A549 (cell line): Measurements from ENCODE around the gene EVX1. TPM values are rescaled to one million over a fixed set of nuclear protein-coding genes. Genes with fewer than 3 reads are reported as not detected.

ENCODE experiments used
- ATAC-seq, 2 experiments: fragments of 200-7000 bp in 1 of 2; fragments of >200 bp in 1 of 2; cut with Nextera tagmentation in 1 of 2; cut with Tn5 transposase in 1 of 2; 3 replicates each; pipeline versions ENCODE4 v1.8.0 to v1.9.1; 2018 to 2020; ENCODE audit warnings: mild to moderate bottlenecking in 1 of 2, moderate library complexity in 1 of 2
- CTCF ChIA-PET: fragments of 300-600 bp; sonication (Branson Sonifier 250); formaldehyde crosslinking; extraction: SDS; loops from one replicate; lab custom pipeline; 2021; ENCODE audit warnings: antibody characterized with exemption, inconsistent platforms; lab: Yijun Ruan, JAX
- POLR2A ChIA-PET: fragments of 350-600 bp; formaldehyde crosslinking; extraction: SDS; loops from one replicate; lab custom pipeline; 2021; ENCODE audit warnings: antibody characterized with exemption, inconsistent platforms; lab: Yijun Ruan, JAX
- DNase-seq, 2 experiments: peaks; one replicate each; pipeline versions ENCODE4 v3.0.0 to v3.0.0-alpha.2; 2011 to 2016; ENCODE audit warnings: low read depth in 1 of 2, low spot score in 1 of 2
- FAIRE-seq: peaks from 2 replicates; lab custom pipeline; 2011; peaks lifted over from hg19 to GRCh38; lab: Jason Lieb, UNC
- H3K27ac ChIP-seq, 2 experiments: fragments of >200 bp; sonication (Bioruptor Twin); formaldehyde crosslinking; 3 replicates each; pipeline ENCODE4 v1.5.1; 2016 to 2017
- H3K4me1 ChIP-seq: fragments of >200 bp; sonication (Bioruptor Twin); formaldehyde crosslinking; 3 replicates; pipeline ENCODE4 v1.6.1; 2016
- H3K4me2 ChIP-seq: fragments of >200 bp; sonication (Bioruptor Twin); formaldehyde crosslinking; 3 replicates; pipeline ENCODE4 v1.6.1; 2016
- H3K4me3 ChIP-seq: fragments of >200 bp; sonication (Bioruptor Twin); formaldehyde crosslinking; 3 replicates; pipeline ENCODE4 v1.5.1; 2016
- H3K9me3 ChIP-seq: fragments of >200 bp; sonication (Bioruptor Twin); formaldehyde crosslinking; 3 replicates; pipeline ENCODE4 v1.6.1; 2016
- ATOH8 ChIP-seq: fragments of 250-450 bp; sonication (Bioruptor Pico); IDR thresholded peaks from 2 replicates; pipeline ENCODE4 v1.5.0; 2020; ENCODE audit warnings: low read depth, mild to moderate bottlenecking, moderate library complexity
- CBX2 ChIP-seq: fragments of 200-600 bp; sonication (generic); IDR thresholded peaks from 2 replicates; pipeline ENCODE4 v1.6.1; 2016; ENCODE audit warnings: low read depth, mild to moderate bottlenecking, borderline replicate concordance
- CBX8 ChIP-seq: fragments of 200-600 bp; sonication (generic); IDR thresholded peaks from 2 replicates; pipeline ENCODE4 v1.6.1; 2016
- E2F6 ChIP-seq: IDR thresholded peaks from 2 replicates; pipeline ENCODE4 v1.6.1; 2012; ENCODE audit warnings: low read depth, borderline replicate concordance
- FOSB ChIP-seq: fragments of 250-450 bp; sonication (Bioruptor Pico); IDR thresholded peaks from 2 replicates; pipeline ENCODE4 v1.5.0; 2020; ENCODE audit warnings: mild to moderate bottlenecking, moderate library complexity
- FOSL2 ChIP-seq, 2 experiments: fragments of 450-650 bp in 1 of 2; fragments of >200 bp in 1 of 2; sonication (Bioruptor Twin) in 1 of 2; formaldehyde crosslinking; IDR thresholded peaks; 2 replicates each; pipeline versions ENCODE4 v1.5.0 to v1.6.1; 2016 to 2020; ENCODE audit warnings: mild to moderate bottlenecking in 1 of 2, moderate library complexity in 1 of 2
- FOXS1 ChIP-seq: fragments of 250-450 bp; sonication (Bioruptor Pico); IDR thresholded peaks from 2 replicates; pipeline ENCODE4 v1.5.0; 2020; ENCODE audit warnings: mild to moderate bottlenecking, moderate library complexity
- GATA3 ChIP-seq: IDR thresholded peaks from 2 replicates; pipeline ENCODE4 v1.6.1; 2012; ENCODE audit warnings: borderline replicate concordance
- HDAC2 ChIP-seq: fragments of 200-600 bp; sonication (generic); IDR thresholded peaks from 2 replicates; pipeline ENCODE4 v1.6.1; 2016
- MAZ ChIP-seq: fragments of 150-350 bp; IDR thresholded peaks from 2 replicates; pipeline ENCODE4 v1.6.1; 2014; ENCODE audit warnings: antibody characterized with exemption, low read depth, low read length, borderline replicate concordance
- POLR2A ChIP-seq: IDR thresholded peaks from 2 replicates; pipeline ENCODE4 v1.6.1; 2012; ENCODE audit warnings: mild to moderate bottlenecking, low read length
- RARB ChIP-seq: fragments of 250-450 bp; sonication (Bioruptor Pico); IDR thresholded peaks from 2 replicates; pipeline ENCODE4 v1.8.0; 2021; ENCODE audit warnings: mild to moderate bottlenecking, moderate library complexity
- RCOR1 ChIP-seq: fragments of 150-350 bp; IDR thresholded peaks from 2 replicates; pipeline ENCODE4 v1.6.1; 2014; ENCODE audit warnings: antibody characterized with exemption, low read length, low read depth
- REST ChIP-seq: fragments of 200-600 bp; sonication (generic); IDR thresholded peaks from 2 replicates; pipeline ENCODE4 v1.6.1; 2016; ENCODE audit warnings: antibody characterized with exemption, mild to moderate bottlenecking, moderate library complexity
- RNF2 ChIP-seq: fragments of 200-600 bp; sonication (generic); IDR thresholded peaks from 2 replicates; pipeline ENCODE4 v1.6.1; 2016; ENCODE audit warnings: low read depth, mild to moderate bottlenecking, antibody characterized with exemption, moderate library complexity, borderline replicate concordance
- SREBF2 ChIP-seq: fragments of 450-650 bp; IDR thresholded peaks from 2 replicates; pipeline ENCODE4 v1.6.1; 2014; ENCODE audit warnings: mild to moderate bottlenecking, moderate library complexity
- TP53 ChIP-seq: fragments of 250-450 bp; sonication (Bioruptor Pico); IDR thresholded peaks from 2 replicates; pipeline ENCODE4 v1.5.0; 2021; ENCODE audit warnings: mild to moderate bottlenecking, moderate library complexity
- ZSCAN20 ChIP-seq: fragments of 250-450 bp; sonication (Bioruptor Pico); IDR thresholded peaks from 2 replicates; pipeline ENCODE4 v1.8.0; 2022; ENCODE audit warnings: mild to moderate bottlenecking, moderate library complexity
- WGBS: methylation state at CpG from one replicate; pipeline ENCODE4 v1.1.6; 2017; ENCODE audit errors: missing lambda C conversion rate; 5-methylcytosine and 5-hydroxymethylcytosine counted together
- polyA plus RNA-seq, 4 experiments: library from polyadenylated mRNA; depleted of rRNA in 3 of 4; stranded (reverse); fragments of >200 nt; fragmentation: RNase III in 1 of 4; extraction: RNeasy Plus Mini Kit Qiagen cat#74134 plus additional on column Dnase treatment in 1 of 4; gene quantifications; 2 replicates in 3 of 4; 3 replicates in 1 of 4; pipeline ENCODE4 v1.2.3, GENCODE V29; 2011 to 2017
- TF ChIP-seq, protein P1 (sequence below): fragments of 250-450 bp; sonication (Bioruptor Pico); IDR thresholded peaks from 2 replicates; pipeline ENCODE4 v1.5.0; 2021; ENCODE audit warnings: mild to moderate bottlenecking, moderate library complexity, borderline replicate concordance

EVX1 gene
- polyA plus RNA-seq, 2 of the 4 experiments (the other 2 are of a cell fraction), result 0.05 to 0.08 TPM

- no peak for TF ChIP-seq CBX2
- TF ChIP-seq FOXS1 (CRISPR knock-in tag), result no peak
- TF ChIP-seq CBX8, result no peak
- no peak for TF ChIP-seq ATOH8 (CRISPR knock-in tag)
- TF ChIP-seq RNF2, result no peak
- TF ChIP-seq RCOR1, result no peak
- TF ChIP-seq, protein P1, sequence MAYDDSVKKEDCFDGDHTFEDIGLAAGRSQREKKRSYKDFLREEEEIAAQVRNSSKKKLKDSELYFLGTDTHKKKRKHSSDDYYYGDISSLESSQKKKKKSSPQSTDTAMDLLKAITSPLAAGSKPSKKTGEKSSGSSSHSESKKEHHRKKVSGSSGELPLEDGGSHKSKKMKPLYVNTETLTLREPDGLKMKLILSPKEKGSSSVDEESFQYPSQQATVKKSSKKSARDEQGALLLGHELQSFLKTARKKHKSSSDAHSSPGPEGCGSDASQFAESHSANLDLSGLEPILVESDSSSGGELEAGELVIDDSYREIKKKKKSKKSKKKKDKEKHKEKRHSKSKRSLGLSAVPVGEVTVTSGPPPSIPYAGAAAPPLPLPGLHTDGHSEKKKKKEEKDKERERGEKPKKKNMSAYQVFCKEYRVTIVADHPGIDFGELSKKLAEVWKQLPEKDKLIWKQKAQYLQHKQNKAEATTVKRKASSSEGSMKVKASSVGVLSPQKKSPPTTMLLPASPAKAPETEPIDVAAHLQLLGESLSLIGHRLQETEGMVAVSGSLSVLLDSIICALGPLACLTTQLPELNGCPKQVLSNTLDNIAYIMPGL (CRISPR knock-in tag), result no peak
- TF ChIP-seq, all 56 proteins: peak for 0
Measured at GRCh38 chr7:27203365-27203953, 39.1 kb upstream of the EVX1 start (continued).

DNA sequence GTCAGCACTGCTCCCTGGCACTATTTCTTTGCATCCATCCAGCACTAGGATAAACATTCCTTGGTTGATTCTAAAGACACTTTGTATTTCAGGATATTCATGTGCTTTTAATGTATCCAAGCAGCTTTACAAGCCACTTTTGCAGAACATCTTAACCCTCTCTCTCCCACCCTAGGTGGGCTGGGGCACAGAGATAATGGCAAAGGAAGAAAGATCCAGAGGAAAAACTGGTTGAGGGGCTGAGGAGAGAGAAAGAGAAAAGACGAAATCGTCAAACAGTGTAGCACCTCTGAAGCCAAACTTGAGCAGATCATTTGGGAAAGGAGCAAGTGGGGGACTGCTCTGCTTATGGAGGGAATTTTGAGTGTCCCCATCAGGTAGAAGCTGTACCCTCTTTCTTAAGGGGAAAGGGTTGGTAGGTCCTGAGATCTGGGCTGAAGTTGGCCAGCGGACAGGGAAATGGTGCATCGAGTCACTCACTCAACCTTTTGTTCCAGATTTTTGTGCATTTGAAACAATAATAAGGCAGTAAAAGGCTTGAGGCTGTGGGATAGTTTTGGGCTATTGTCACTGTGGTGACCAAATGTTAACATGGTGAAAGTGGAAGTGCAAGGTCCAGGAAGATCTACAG is 38.5 kb upstream of the EVX1 start:
- no peaks in the 10 kb centered on the region for H3K9me3 ChIP-seq
- POLR2A ChIA-PET, result no interaction called here
- no peak overlapping the region for H3K4me3 ChIP-seq
- FAIRE-seq (no peak), ATAC-seq (no peak), DNase-seq (no peak)
- H3K4me1 ChIP-seq, result peaks cover 7% of the 10 kb centered on the region
- CTCF ChIA-PET, result interaction anchor here (1.2 to 1.8 kb wide), 4 partner anchors 12 to 893 kb away, joined by 3 to 7 read pairs (median 5); no protein-coding TSS in a partner anchor
- WGBS, result 79% methylated on average over 4 of the region's 4 CpGs
- TF ChIP-seq GATA3 (no peak), POLR2A (no peak), ZSCAN20 (CRISPR knock-in tag) (no peak)
- no peak overlapping the region for H3K27ac ChIP-seq
- H3K4me2 ChIP-seq, result no peak overlapping the region

DNA sequence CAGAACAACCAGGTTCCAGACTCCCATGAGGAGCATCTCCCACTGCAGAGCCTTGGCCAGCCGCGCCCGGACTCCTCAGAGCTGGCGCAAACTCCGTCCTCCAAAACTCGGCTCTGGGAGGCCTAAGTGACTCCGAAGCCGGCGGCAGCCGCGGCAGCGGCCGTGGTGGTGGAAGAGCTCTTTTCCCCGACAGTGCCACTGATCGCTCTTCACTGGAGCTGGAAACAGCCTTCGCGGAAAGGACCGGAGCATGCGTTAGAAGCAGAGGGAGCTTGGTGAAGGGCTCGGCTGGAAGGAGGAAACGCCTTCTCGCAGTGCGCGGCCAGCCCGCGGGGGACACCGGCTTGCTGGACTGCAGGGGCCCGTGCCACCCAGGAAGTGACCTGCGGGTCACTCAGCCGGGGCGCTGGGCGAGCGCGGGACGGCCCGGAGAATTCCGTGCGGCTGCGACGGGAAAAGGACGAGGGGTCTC is 37.7 kb upstream of the EVX1 start:
- POLR2A ChIA-PET, result no interaction called here
- DNase-seq (no peak), ATAC-seq (no peak), FAIRE-seq (no peak)
- H3K27ac ChIP-seq, result no peak overlapping the region
- TF ChIP-seq RARB (CRISPR knock-in tag) (no peak), MAZ (no peak), FOSB (CRISPR knock-in tag) (no peak)
- no peak overlapping the region for H3K4me2 ChIP-seq
- peaks cover 7% of the 10 kb centered on the region for H3K4me1 ChIP-seq
- WGBS, result 89% methylated on average over 41 of the region's 41 CpGs
- no peaks in the 10 kb centered on the region for H3K9me3 ChIP-seq
- CTCF ChIA-PET, result interaction anchor here (0.6 to 1.8 kb wide), 5 partner anchors 11 to 892 kb away, joined by 3 to 6 read pairs (median 4); no protein-coding TSS in a partner anchor
- no peak overlapping the region for H3K4me3 ChIP-seq

DNA sequence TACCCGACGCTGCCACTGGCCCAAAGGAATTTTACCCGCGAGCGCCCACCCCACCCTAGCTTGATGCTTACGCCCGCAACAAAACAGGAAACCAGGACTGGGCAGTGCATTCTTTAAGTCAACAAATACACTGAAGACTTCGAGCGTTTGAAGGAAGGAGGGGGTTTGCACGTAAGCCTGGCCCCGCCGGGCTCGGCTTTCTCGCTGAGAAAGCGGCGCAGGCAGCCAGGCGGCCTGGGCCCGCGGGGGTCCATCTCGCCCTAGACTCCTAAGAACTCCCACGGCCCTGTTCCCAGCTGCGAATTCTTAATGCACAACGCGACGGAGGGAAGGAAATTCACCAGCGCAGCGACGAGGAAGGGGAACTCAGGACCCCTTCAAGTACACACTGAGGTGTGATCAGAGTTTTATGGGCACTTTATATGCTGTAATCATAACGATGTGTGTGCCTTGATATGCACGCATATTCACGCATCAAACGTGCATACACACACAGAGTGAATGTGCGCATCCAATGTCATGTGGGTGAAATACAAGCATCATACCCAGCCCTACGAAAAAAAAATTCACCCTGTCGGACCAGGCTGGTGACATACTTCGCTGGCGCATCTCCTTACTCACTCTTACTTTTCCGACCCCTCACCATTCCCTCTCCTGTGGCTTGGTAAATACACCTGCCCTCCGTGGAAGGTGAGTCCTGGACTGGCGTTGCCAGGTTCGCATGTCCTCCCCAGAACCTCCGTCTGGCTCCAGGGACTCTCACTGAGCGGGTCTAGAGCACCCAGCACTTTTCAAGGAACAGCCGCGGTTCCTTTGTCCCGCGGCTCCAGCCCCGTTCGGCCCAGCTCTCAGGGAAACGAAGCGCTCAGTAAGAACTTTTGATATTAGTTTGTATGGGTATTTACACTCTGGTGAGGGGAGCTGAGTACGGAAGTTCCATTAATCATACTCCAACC is 37.0 kb upstream of the EVX1 start:
- Histone ChIP-seq H3K27ac (no peak overlapping the region), H3K9me3 (no peaks in the 10 kb centered on the region), H3K4me1 (peaks cover 11% of the 10 kb centered on the region)
- ATAC-seq, result no peak
- CTCF ChIA-PET, result interaction anchor here (0.6 to 1.8 kb wide), 5 partner anchors 10 to 716 kb away, joined by 3 to 6 read pairs (median 3); no protein-coding TSS in a partner anchor
- DNase-seq, result no peak
- WGBS, result 84% methylated on average over 52 of the region's 52 CpGs
- TF ChIP-seq REST, result no peak
- no peak for TF ChIP-seq FOSL2 (IDR thresholded peaks at IDR 0.05)
- no peak for TF ChIP-seq FOSL2 (CRISPR knock-in tag; IDR thresholded peaks at IDR 0.05)
- no peak for TF ChIP-seq TP53 (CRISPR knock-in tag)
- no peak for TF ChIP-seq E2F6
- no peak for TF ChIP-seq HDAC2
- TF ChIP-seq POLR2A, result no peak
- no peak for TF ChIP-seq SREBF2
- no peak for TF ChIP-seq ATOH8 (CRISPR knock-in tag)
- TF ChIP-seq, all 56 proteins: peak for 0
- no peak for FAIRE-seq
- Histone ChIP-seq H3K4me3 (no peak overlapping the region), H3K4me2 (no peak overlapping the region)
- POLR2A ChIA-PET, result no interaction called here
